Measurements from ENCODE around the gene RELB. TPM values are rescaled to one million over a fixed set of nuclear protein-coding genes. Genes with fewer than 3 reads are reported as not detected.

RELB gene
- total RNA-seq, 4 donors from 2014 or later: 8.1 to 15.1 (median 11.7) TPM

GRCh38 chr19:45009625-45010255 is 8.5 kb downstream of the RELB start:
- TF ChIP-seq, protein P1, sequence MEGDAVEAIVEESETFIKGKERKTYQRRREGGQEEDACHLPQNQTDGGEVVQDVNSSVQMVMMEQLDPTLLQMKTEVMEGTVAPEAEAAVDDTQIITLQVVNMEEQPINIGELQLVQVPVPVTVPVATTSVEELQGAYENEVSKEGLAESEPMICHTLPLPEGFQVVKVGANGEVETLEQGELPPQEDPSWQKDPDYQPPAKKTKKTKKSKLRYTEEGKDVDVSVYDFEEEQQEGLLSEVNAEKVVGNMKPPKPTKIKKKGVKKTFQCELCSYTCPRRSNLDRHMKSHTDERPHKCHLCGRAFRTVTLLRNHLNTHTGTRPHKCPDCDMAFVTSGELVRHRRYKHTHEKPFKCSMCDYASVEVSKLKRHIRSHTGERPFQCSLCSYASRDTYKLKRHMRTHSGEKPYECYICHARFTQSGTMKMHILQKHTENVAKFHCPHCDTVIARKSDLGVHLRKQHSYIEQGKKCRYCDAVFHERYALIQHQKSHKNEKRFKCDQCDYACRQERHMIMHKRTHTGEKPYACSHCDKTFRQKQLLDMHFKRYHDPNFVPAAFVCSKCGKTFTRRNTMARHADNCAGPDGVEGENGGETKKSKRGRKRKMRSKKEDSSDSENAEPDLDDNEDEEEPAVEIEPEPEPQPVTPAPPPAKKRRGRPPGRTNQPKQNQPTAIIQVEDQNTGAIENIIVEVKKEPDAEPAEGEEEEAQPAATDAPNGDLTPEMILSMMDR (IDR thresholded peaks at IDR 0.05): no peak
- no peak for TF ChIP-seq POLR2A (IDR thresholded peaks at IDR 0.05)
- intact Hi-C loops (cut with DNase I; ENCODE audit: low total_unique reads): no loop called here
- DNase-seq (ENCODE audit: low spot score in 2 of 2): no peak
- WGBS, 2 donors: 84 to 93% methylated on average over 9 of the region's 9 CpGs
- no peak overlapping the region for H3K4me3 ChIP-seq (ENCODE audit: low read depth, poor library complexity, severe bottlenecking)

GRCh38 chr19:45010306-45010705 is 9.0 kb downstream of the RELB start:
- no peak overlapping the region for H3K4me3 ChIP-seq (ENCODE audit: low read depth, poor library complexity, severe bottlenecking)
- intact Hi-C loops (cut with DNase I; ENCODE audit: low total_unique reads): no loop called here
- no peak for TF ChIP-seq POLR2A (IDR thresholded peaks at IDR 0.05)
- TF ChIP-seq, protein P1 (IDR thresholded peaks at IDR 0.05): no peak
- DNase-seq (ENCODE audit: low spot score in 2 of 2): no peak
- 65 to 77% methylated on average over 6 of the region's 6 CpGs for WGBS, 2 donors

DNA sequence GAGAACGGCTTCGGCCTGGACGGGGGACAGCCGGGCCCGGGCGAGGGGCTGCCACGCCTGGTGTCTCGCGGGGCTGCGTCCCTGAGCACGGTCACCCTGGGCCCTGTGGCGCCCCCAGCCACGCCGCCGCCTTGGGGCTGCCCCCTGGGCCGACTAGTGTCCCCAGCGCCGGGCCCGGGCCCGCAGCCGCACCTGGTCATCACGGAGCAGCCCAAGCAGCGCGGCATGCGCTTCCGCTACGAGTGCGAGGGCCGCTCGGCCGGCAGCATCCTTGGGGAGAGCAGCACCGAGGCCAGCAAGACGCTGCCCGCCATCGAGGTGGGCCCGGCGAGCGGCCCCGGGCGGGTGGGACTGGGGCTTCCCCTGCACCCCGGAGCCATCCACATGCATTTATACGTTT is 10.7 kb downstream of the RELB start:
- no peak overlapping the region for H3K4me3 ChIP-seq (ENCODE audit: low read depth, poor library complexity, severe bottlenecking)
- intact Hi-C loops (cut with DNase I; ENCODE audit: low total_unique reads): no loop called here
- TF ChIP-seq, protein P1 (IDR thresholded peaks at IDR 0.05): no peak
- no peak for TF ChIP-seq POLR2A (IDR thresholded peaks at IDR 0.05)
- WGBS, 2 donors: 93 to 95% methylated on average over 33 to 42 of the region's 42 CpGs
- no peak for DNase-seq (ENCODE audit: low spot score in 2 of 2)

GRCh38 chr19:45016388-45017314 is 15.4 kb downstream of the RELB start:
- 59 to 62% methylated on average over 13 of the region's 13 CpGs for WGBS, 2 donors
- H3K4me3 ChIP-seq (ENCODE audit: low read depth, poor library complexity, severe bottlenecking): no peak overlapping the region
- intact Hi-C loops (cut with DNase I; ENCODE audit: low total_unique reads): no loop called here
- peak; percentile 39 to 91 for DNase-seq (ENCODE audit: low spot score in 2 of 2)
- no peak for TF ChIP-seq POLR2A (IDR thresholded peaks at IDR 0.05)
- TF ChIP-seq, protein P1 (IDR thresholded peaks at IDR 0.05): no peak

GRCh38 chr19:45019187-45019586 is 17.9 kb downstream of the RELB start:
- intact Hi-C loops (cut with DNase I; ENCODE audit: low total_unique reads): no loop called here

More at GRCh38 chr19:45019187-45019586, 17.9 kb downstream of the RELB start:
- no peak for DNase-seq (ENCODE audit: low spot score in 2 of 2)
- WGBS, 2 donors: 83 to 93% methylated on average over 2 of the region's 2 CpGs
- H3K4me3 ChIP-seq (ENCODE audit: low read depth, poor library complexity, severe bottlenecking): no peak overlapping the region
- TF ChIP-seq, protein P1 (IDR thresholded peaks at IDR 0.05): no peak
- TF ChIP-seq POLR2A (IDR thresholded peaks at IDR 0.05): no peak
